Neuronal stem cell (in vitro differentiated cells): Measurements from ENCODE around the gene HGS.

Experiments
- DNase-seq: peaks from one replicate; pipeline ENCODE4 v3.0.0-alpha.2; 2013; ENCODE audit warnings: low spot score
- H2AFZ ChIP-seq: one replicate; pipeline ENCODE4 v1.6.1; 2013; ENCODE audit warnings: mild to moderate bottlenecking, low read length, inconsistent platforms
- H2AK5ac ChIP-seq: 2 replicates; pipeline ENCODE4 v1.6.1; 2013; ENCODE audit warnings: low read depth, mild to moderate bottlenecking, inconsistent platforms, low read length, moderate library complexity, mixed read lengths
- H2BK120ac ChIP-seq: 2 replicates; pipeline ENCODE4 v1.6.1; 2013; ENCODE audit warnings: low read depth, mild to moderate bottlenecking, inconsistent platforms, low read length, moderate library complexity, mixed read lengths
- H2BK12ac ChIP-seq: one replicate; pipeline ENCODE4 v1.6.1; 2013; ENCODE audit warnings: low read length, inconsistent platforms
- H2BK15ac ChIP-seq: 2 replicates; pipeline ENCODE4 v1.6.1; 2013; ENCODE audit warnings: mild to moderate bottlenecking, low read length, inconsistent platforms, mixed read lengths
- H2BK5ac ChIP-seq: one replicate; pipeline ENCODE4 v1.6.1; 2013; ENCODE audit warnings: inconsistent platforms, mild to moderate bottlenecking, low read length, moderate library complexity
- H3K14ac ChIP-seq: one replicate; pipeline ENCODE4 v1.6.1; 2013; ENCODE audit warnings: low read length, inconsistent platforms
- H3K18ac ChIP-seq: 2 replicates; pipeline ENCODE4 v1.6.1; 2013; ENCODE audit warnings: low read length, inconsistent platforms
- H3K23ac ChIP-seq: 2 replicates; pipeline ENCODE4 v1.6.1; 2013; ENCODE audit warnings: low read depth, mild to moderate bottlenecking, mixed read lengths, low read length, inconsistent platforms; ENCODE audit not compliant: poor library complexity
- H3K27ac ChIP-seq: replicated peaks from 3 replicates; pipeline ENCODE4 v1.5.1; 2013; ENCODE audit warnings: low read length, inconsistent platforms
- H3K27me3 ChIP-seq, 3 experiments: 2 replicates each; pipeline ENCODE4 v1.6.1; 2013; ENCODE audit warnings: low read length in 3 of 3, mild to moderate bottlenecking in 2 of 3, inconsistent platforms in 1 of 3, low read depth in 1 of 3, mixed read lengths in 1 of 3, moderate library complexity in 1 of 3; ENCODE audit not compliant: control insufficient read depth in 3 of 3, insufficient read depth in 3 of 3
- H3K36me3 ChIP-seq, 2 donors: replicated peaks in 1 of 2; 2 replicates each; pipeline ENCODE4 v1.6.1; 2013; ENCODE audit warnings: low read length in 2 of 2; ENCODE audit not compliant: control insufficient read depth in 2 of 2, insufficient read depth in 2 of 2
- H3K4ac ChIP-seq: 2 replicates; pipeline ENCODE4 v1.6.1; 2013; ENCODE audit warnings: inconsistent platforms, mild to moderate bottlenecking, low read length, moderate library complexity
- H3K4me1 ChIP-seq, 2 donors: 1 replicate in 1 of 2; 2 replicates in 1 of 2; pipeline ENCODE4 v1.6.1; 2013; ENCODE audit warnings: low read length in 2 of 2, low read depth in 1 of 2; ENCODE audit not compliant: control insufficient read depth in 2 of 2, insufficient read depth in 1 of 2
- H3K4me2 ChIP-seq: one replicate; pipeline ENCODE4 v1.6.1; 2013; ENCODE audit warnings: mild to moderate bottlenecking, low read length, inconsistent platforms; ENCODE audit not compliant: insufficient read depth, poor library complexity, severe bottlenecking
- H3K4me3 ChIP-seq, 2 donors: 2 replicates each; pipeline ENCODE4 v1.5.1; 2013; ENCODE audit warnings: low read length in 2 of 2, mild to moderate bottlenecking in 2 of 2, inconsistent platforms in 1 of 2, moderate library complexity in 1 of 2
- H3K79me1 ChIP-seq: one replicate; pipeline ENCODE4 v1.6.1; 2013; ENCODE audit warnings: low read depth, mild to moderate bottlenecking, inconsistent platforms, low read length, moderate library complexity
- H3K9ac ChIP-seq: one replicate; pipeline ENCODE4 v1.6.1; 2013; ENCODE audit warnings: mild to moderate bottlenecking, low read depth, low read length, inconsistent platforms; ENCODE audit not compliant: poor library complexity
- H3K9me3 ChIP-seq, 2 donors: replicated peaks in 1 of 2; 2 replicates each; pipeline versions ENCODE3 to v1.6.1; 2013; ENCODE audit warnings: low read length in 2 of 2, mild to moderate bottlenecking in 2 of 2, inconsistent platforms in 1 of 2, low read depth in 1 of 2, mixed read lengths in 1 of 2, moderate library complexity in 1 of 2; ENCODE audit not compliant: control insufficient read depth in 2 of 2, insufficient read depth in 1 of 2
- H4K8ac ChIP-seq: one replicate; pipeline ENCODE4 v1.6.1; 2013; ENCODE audit warnings: low read depth, mild to moderate bottlenecking, inconsistent platforms, low read length, moderate library complexity
- H4K91ac ChIP-seq: one replicate; pipeline ENCODE4 v1.6.1; 2013; ENCODE audit warnings: low read length, low read depth, mild to moderate bottlenecking, inconsistent platforms; ENCODE audit not compliant: poor library complexity
- WGBS, 2 donors: extraction: QIAGEN DNeasy Blood & Tissue Kit; methylation state at CpG; one replicate each; pipeline ENCODE4 v1.1.7; 2013; ENCODE audit warnings: missing lambda C conversion rate in 2 of 2, mixed read lengths in 1 of 2; ENCODE audit not compliant: insufficient read length in 2 of 2, insufficient replicate concordance in 1 of 2; ENCODE audit errors: extremely low coverage in 2 of 2; 5-methylcytosine and 5-hydroxymethylcytosine counted together

Gene HGS

GRCh38 chr17:81705518-81706231 lies 21.9 kb downstream of the HGS start:
- H2AFZ ChIP-seq: no peak overlapping the region
- WGBS, 2 donors: no CpG with 5 or more reads among the region's 30 CpGs
- H3K4ac ChIP-seq: no peak overlapping the region
- peak overlapping the region in 1 of 2 donors; percentile 4 for H3K4me3 ChIP-seq
- H3K9ac ChIP-seq: no peak overlapping the region
- DNase-seq: no peak
- peaks cover 35% of the 10 kb centered on the region for H3K79me1 ChIP-seq
- H3K27ac ChIP-seq: no peak overlapping the region
- no peak overlapping the region for H4K8ac ChIP-seq
- H3K27me3 ChIP-seq: peaks cover 0 to 6% (median 0%) of the 10 kb centered on the region in 3 experiments
- no peak overlapping the region for H3K23ac ChIP-seq
- H2BK15ac ChIP-seq: no peak overlapping the region
- peaks cover 39 to 64% of the 10 kb centered on the region in 2 donors for H3K36me3 ChIP-seq
- H3K9me3 ChIP-seq: no peaks in the 10 kb centered on the region
- no peak overlapping the region for H2BK5ac ChIP-seq
- H3K18ac ChIP-seq: no peak overlapping the region
- H2BK120ac ChIP-seq: no peak overlapping the region
- H3K4me1 ChIP-seq: peaks cover 15 to 23% of the 10 kb centered on the region in 2 donors
- no peak overlapping the region for H3K14ac ChIP-seq
- H2BK12ac ChIP-seq: no peak overlapping the region
- no peak overlapping the region for H4K91ac ChIP-seq
- H2AK5ac ChIP-seq: no peak overlapping the region
- no peak overlapping the region for H3K4me2 ChIP-seq

GRCh38 chr17:81706232-81706611 lies 22.4 kb downstream of the HGS start:
- no CpG with 5 or more reads among the region's 17 CpGs for WGBS, 2 donors
- H3K14ac ChIP-seq: no peak overlapping the region
- no peak overlapping the region for H3K23ac ChIP-seq
- H3K4me1 ChIP-seq: peaks cover 21 to 26% of the 10 kb centered on the region in 2 donors
- H3K79me1 ChIP-seq: peaks cover 31% of the 10 kb centered on the region
- no peak overlapping the region for H3K18ac ChIP-seq
- H4K8ac ChIP-seq: no peak overlapping the region
- no peak overlapping the region for H2BK12ac ChIP-seq
- no peak overlapping the region for H4K91ac ChIP-seq
- no peak overlapping the region for H2BK120ac ChIP-seq
- no peak overlapping the region for H2AFZ ChIP-seq
- H3K27me3 ChIP-seq: peaks cover 0 to 12% (median 0%) of the 10 kb centered on the region in 3 experiments
- H2AK5ac ChIP-seq: no peak overlapping the region
- H3K36me3 ChIP-seq: peaks cover 34 to 59% of the 10 kb centered on the region in 2 donors
- H3K4me2 ChIP-seq: no peak overlapping the region
- no peaks in the 10 kb centered on the region for H3K9me3 ChIP-seq
- H2BK15ac ChIP-seq: no peak overlapping the region
- H3K4me3 ChIP-seq: no peak overlapping the region
- H3K9ac ChIP-seq: no peak overlapping the region
- DNase-seq: no peak
- H3K27ac ChIP-seq: no peak overlapping the region
- no peak overlapping the region for H2BK5ac ChIP-seq
- no peak overlapping the region for H3K4ac ChIP-seq

GRCh38 chr17:81706757-81707624 lies 23.2 kb downstream of the HGS start:
- Histone ChIP-seq H3K27ac (no peak overlapping the region), H2AK5ac (no peak overlapping the region), H3K9me3 (no peaks in the 10 kb centered on the region), H2BK120ac (no peak overlapping the region), H3K23ac (peak overlapping the region; percentile 62), H3K18ac (no peak overlapping the region), H4K8ac (no peak overlapping the region), H2BK12ac (no peak overlapping the region), H2BK5ac (no peak overlapping the region), H3K14ac (no peak overlapping the region), H3K27me3 (peaks cover 0 to 14% (median 0%) of the 10 kb centered on the region in 3 experiments), H3K9ac (no peak overlapping the region), H3K4me1 (peaks cover 21 to 22% of the 10 kb centered on the region in 2 donors), H3K4me3 (no peak overlapping the region), H2BK15ac (no peak overlapping the region), H3K4ac (no peak overlapping the region), H3K36me3 (peaks cover 30 to 52% of the 10 kb centered on the region in 2 donors), H3K4me2 (no peak overlapping the region), H3K79me1 (peaks cover 24% of the 10 kb centered on the region), H2AFZ (no peak overlapping the region), H4K91ac (no peak overlapping the region)
- no peak for DNase-seq
- no CpG with 5 or more reads among the region's 54 CpGs for WGBS, 2 donors
